DMS53 (cell line): ENCODE results near the gene KCNJ6.

Experiments
- DNase-seq: peaks from one replicate; lab custom pipeline; 2025; lab: John Stamatoyannopoulos, UW

KCNJ6 gene

DNA sequence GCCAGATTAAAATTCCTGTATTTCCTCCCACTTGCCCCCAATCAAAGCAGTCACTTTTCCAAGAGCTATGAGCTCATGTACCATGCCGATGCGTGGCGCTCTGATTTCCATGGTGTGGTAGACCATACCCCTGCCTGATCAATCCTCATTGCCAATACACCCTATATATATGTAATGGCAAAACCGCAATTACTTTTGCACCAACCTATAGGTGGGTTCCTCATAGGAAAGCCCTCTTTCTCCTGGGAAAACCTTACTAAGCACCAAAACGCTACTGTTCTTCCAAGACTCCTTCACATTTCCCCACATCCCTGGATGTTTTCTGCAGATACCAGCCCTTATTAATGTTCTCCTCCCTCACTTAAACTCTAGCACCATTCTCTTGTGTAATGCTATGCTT, 11.0 kb downstream of the KCNJ6 start:
- no peak for DNase-seq

DNA sequence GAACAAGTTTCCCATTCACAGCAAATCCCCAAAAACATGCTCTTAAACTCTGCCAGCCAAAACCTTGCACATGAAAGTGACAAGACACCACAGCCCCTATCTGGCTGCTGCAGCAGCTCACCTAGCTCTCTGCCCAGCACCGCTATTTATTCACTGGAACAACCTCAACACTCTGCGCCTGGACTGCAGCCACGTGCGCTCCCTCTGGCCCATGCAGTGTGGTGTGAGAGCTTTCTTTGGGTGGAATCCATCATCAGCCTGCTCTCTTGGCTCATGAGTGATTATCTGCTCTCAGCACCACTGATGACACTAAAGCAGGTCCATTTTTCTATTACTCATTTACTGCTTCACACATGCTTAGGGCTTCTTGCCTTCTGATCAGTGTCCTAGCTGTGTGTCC, 11.4 kb downstream of the KCNJ6 start:
- no peak for DNase-seq

DNA sequence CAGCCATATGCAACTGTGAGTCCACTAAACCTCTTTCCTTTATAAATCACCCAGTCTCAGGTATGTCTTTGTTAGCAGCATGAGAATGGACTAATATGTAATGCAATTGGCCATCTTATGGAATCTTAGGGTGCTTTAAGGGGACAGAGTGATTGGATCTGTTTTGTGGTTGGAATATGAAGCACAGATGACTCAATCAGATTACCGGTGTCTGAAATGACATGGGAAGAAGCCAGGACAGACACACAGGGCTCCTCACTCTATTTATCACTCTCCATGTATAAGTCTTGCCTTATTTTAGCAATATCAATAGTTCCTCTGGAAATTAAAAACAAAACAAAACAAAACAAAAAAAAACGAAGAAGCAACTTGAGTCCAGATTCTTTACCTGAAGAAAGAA, 12.9 kb downstream of the KCNJ6 start:
- no peak for DNase-seq

- DNase-seq, result no peak
These were observed 17.1 kb downstream of the KCNJ6 start for GRCh38 chr21:37899146-37899545.

DNA sequence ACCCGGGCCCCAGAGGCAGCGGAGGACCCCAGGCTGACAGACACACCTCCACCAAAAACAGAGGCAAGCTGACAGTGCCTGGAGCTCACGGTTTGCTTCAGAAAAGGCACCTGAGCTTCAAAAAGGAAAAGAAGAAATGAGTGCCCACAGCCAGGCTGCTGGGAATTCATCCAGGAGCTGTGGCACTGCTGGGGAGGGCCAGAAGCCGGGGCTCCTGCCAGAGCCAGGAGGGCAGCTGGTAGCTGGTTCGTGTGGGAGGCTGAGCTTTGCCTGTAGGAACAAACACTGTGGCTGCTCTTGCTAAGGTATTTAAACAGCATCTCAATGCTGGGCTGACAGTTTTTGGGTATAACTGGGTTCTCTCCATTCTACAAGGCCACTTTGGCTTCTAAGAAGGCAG, 19.5 kb downstream of the KCNJ6 start:
- no peak for DNase-seq

- no peak for DNase-seq
These were observed 24.3 kb downstream of the KCNJ6 start for GRCh38 chr21:37891972-37892371.

- no peak for DNase-seq
These were observed 27.6 kb downstream of the KCNJ6 start for GRCh38 chr21:37888659-37889058.

DNA sequence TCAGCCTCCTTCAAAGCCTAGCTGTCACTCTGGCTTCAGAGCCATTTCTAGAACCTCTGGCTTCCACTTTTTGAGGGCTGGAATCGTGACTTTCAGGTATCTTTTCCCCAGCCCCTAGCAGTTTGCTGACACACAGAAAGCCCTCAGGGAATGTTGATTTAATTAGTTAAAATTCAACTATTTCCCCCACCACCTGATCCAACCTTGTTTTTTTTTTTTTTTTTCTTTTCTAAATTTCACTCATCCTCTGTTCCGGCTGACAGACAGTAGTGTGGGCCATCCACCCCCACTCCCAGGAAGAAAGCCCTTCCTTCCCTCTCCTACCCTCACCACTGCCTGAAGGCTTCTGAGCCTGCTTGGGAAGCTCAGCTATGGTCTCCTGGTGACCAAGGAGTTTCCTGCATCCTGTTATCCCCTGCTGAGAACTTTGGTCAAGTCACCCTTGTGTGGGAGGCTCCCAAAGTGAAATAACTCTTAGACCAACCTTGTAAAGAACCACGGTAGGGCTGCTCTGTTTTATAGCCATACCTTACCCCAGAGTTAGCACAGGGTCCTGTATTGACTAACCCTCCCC, 29.4 kb downstream of the KCNJ6 start:
- DNase-seq, result no peak

DNA sequence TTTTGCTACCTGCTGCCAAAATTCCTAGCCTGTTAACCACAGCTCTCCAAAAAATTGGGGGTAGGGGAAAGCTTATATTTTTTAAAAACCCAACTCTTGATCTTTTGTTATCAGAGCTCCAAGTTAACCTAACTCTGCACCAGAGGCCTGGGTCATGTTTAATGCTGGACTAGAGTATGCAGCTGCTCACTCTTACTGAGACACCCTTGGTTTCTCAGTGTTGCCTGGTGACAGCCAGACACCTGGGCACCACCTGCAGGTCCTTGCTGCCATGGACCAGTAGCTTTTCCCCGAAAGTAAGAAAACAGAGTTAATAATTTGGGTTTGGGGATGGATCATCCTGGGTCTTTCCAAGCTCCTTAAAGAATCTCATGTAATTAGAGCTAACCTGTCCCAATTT, 30.1 kb downstream of the KCNJ6 start:
- no peak for DNase-seq

DNA sequence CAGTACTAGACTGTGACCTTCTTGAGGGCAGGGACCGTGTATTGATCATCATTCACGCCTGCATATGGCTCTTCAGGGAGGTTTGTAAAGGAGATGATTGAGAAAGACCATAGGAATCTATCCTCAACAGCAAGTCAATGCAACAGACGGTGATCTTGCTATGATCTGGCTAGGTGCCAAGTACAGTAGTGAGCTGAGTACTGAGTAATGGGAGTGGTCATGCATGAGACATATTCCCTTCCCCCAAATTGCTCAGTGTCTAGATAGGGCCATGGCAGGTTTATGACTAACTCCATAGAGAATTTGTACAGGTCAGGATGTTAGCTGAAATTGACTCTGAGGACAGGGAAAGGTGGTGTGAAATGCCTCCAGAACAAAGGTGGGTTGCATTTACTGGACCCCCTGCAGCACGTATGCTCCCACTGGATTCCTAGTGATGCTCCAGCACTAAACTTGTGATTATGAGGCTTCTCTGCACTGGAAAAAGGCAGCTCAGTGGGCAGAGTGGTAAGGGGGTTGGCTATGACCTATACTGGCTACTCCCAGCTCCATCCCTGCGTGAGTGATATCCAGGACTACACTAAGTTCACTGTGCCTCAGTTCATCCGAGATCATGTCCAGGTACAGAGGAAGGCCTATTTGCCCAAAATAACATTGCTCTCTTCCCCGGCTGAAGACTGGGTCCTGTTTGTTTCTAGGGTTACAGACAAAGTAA, 37.2 kb downstream of the KCNJ6 start:
- DNase-seq, result no peak

- DNase-seq, result no peak
These were observed 38.2 kb downstream of the KCNJ6 start for GRCh38 chr21:37877888-37878684.

DNA sequence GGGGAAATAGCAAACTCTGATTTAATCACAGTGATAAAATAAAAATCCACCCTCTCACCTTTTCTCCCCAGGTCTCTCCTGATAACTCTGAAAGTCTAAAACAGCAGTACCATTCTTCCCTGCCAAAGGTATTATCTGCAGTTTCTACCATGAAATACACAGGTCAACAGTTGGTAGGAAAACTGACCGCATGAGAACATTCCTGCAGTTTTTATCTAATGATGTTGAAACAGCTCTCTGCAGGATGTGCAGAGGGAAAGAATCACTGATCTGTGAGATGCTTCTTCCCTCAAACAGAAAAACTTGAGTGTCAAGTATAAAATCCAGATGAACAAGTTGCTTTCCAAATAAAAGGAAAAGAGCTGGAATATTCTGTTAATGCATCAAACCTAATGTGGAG, 39.1 kb downstream of the KCNJ6 start:
- DNase-seq, result no peak

DNA sequence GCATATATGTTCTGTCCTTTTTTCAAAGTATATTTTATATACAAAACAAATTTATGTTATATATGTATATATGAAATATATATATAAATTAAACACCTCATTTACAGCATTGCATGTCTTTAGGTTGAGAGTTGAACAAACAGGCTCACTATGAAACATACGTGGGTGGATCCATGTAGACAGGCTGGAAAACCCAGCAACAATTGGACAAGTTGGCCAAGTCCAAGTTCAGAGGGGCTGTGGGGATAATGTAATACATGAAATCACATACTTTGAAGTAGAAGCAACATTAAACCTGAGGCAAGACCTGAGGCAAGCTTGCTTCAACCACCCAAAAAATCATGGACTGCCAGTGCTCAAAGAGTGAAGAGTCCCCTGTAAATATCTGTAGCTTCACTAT, 39.7 kb downstream of the KCNJ6 start:
- DNase-seq, result no peak

DNA sequence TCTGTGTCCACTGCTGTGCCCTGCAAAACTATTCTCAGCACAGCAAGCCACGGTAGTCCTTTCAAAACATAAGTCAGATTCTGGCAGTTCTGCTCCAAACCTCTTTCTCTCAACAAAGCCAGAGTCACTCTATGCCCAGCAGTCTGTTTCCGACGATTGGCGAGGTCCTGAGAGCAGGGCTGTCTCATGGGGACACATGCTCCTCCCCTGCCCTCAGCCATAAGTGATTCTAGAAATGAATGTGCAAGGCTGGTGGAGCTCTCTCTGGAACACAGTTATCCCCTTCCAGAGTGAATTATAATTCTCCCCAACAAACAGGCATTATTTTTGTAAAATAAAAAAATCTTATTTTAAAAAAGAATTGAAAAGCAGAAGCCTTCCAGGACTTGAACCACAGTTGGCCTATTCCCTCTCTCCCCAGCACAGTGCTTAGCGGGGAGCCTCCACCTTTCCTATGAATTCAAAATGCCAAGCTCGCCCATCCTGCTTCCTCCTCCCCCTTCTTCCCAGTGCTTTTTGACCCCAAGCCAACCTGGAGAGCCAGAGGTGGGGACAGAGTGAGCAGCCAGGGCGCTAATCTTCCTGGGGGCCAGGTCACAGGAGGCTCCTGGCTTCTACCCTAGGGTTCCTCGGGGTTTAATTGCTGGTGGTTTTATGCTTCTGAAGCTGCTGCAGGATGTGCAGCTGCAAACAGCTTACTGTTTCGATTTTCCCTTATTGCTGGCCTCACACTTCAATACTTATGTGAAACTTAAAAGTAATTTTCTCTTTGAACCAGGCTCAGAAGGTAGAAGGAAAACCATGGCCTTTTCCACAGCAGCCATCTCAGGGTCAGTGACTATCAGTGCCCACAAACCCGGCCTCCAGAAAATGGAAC, 41.1 kb downstream of the KCNJ6 start:
- no peak for DNase-seq

- no peak for DNase-seq
These were observed 41.8 kb downstream of the KCNJ6 start for GRCh38 chr21:37874481-37874880.

- no peak for DNase-seq
These were observed 42.6 kb downstream of the KCNJ6 start for GRCh38 chr21:37873655-37874054.

- DNase-seq, result no peak
These were observed 45.0 kb downstream of the KCNJ6 start for GRCh38 chr21:37871121-37871862.

DNA sequence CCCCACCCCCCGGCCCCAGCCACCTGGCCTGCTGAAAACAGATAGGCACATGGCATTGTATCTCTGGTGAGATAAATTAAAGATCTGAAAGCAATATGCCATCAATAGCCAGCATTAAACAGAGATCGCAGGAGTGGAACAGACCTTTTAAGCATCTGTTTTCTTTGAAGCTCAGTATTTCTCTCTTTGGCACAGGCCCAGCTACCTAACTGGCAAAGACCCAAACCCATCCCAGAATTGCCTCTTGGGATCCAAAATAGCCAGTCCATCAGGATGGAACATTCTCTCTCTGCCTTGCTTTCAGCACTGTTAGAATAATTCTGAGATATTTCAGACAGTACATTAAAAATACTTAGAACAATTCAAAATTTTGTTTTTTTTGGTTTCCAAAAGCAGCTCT, 46.0 kb downstream of the KCNJ6 start:
- no peak for DNase-seq

DNA sequence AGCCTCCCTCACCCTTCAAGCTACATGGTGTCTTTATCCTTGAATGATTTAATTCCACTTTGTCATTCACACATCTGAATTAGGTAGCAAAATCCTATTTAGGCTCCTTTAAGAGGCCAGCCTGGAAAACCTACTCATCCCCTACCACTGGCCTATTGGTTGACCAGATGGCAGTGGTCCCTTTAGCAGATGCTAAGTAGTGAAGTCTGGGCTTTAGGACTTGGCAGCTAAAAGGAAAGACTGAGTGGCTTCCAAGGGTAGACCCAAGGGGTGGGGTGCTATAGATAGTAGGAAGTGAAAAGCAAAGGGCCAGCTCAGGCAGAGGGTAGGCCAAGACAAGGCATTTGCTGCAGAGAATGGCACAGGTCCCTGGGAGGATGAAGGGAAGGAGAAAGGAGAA, 46.6 kb downstream of the KCNJ6 start:
- no peak for DNase-seq

DNA sequence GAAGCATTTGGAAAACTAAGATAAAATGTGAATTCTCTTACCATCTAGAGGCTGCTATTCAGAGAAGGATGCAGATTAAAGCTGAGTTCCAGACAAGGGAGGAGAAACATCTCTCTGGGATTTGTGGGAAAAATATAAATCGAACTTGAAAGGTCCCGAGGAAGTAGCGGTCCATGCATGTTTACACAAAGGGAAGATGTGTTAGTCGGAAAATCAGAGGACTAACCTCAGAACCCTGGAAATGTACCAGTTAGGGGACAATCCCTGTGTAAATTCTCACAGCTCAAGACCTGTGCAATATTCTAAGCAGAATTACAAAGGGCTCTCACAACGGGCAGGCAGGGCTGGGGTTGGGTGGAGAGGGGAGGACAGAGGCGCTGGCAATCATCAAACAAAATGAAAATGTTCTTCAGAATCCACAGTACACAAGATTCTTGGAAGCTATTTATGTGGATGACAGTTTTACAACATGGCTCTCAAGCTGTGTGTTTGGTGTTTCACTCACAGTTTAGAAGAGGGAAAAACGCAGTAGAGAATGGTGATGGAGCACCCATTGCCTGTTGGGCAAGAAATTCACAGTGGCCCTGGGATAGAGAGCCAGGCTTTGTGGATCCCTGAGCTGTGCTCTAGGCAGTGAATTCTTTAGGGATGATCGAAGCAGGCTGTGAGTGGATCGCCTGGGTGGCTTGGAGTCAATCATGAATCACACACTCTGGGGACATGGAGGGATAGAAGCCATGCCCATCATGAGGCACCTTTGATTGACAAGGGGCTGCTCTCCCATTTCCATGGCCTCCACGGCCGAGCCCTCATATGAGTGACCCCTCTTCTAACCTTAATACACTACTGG, 47.6 kb downstream of the KCNJ6 start:
- no peak for DNase-seq

DNA sequence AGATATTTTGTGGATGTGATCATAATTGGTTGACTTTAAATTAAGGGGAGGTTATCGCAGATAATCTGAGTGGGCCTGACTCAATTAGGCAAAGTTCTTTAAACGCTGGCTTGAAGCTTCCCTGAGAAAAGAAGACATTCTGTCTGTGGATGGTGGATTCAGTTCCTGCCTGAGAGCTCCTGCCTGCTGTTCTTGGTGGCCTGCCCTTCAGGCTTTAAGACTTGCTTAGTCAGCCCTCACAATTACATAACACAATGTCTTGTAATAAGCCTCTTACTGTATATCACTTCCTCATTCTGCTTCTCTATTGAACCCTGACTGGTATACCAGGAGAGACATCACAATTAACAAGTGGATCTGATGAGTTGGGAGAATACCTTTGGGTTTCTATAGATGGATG, 50.2 kb downstream of the KCNJ6 start:
- no peak for DNase-seq
